ENCODE results near the gene POLE3. TPM values are rescaled to one million over a fixed set of nuclear protein-coding genes. Genes with fewer than 3 reads are reported as not detected.
A peak's percentile ranks its signal among the peaks of the same experiment; 100 is the strongest.

POLE3 gene
- polyA plus RNA-seq, 3 donors, result 36.1 to 113 (median 92.1) TPM

DNA sequence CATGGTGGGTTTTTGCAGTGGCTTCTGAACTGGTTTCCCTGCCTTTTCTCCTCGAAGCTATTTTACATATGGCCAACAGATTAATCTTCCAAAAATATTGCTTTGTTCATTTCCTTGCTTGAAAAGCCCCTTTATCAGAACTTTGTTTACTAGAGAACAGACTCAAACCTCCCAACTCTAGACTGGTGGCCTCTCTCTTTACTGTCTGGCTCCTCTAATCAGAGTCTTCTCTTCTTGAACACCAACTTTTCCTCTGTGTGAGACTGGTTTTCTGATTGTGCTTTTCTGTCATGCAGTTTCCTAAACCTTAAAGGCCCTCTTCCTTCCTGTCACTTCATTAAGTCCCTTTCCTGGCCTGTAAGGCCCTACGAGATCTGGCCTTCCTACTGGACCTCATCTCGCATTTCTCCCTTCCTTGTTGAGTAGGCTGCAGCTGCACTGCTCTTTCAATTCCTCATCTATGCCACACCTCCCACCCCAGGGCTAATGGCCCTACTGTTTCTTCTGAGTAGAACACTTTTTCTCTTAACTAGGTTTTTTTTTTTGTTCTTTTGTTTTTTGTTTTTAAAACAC lies 5.8 kb upstream of the POLE3 start:
- Histone ChIP-seq H3K4me3 (replicated peaks in 1 of 3; ENCODE audit: low read depth in 2 of 3, low read length in 3 of 3) (no peak overlapping the region), H3K4me1 (ENCODE audit: control insufficient read depth in 1 of 2, insufficient read depth in 2 of 2, low read length in 2 of 2) (peaks cover 24 to 26% of the 10 kb centered on the region in 2 donors), H3K27me3 (ENCODE audit: control insufficient read depth in 2 of 2, insufficient read depth in 2 of 2, low read length in 2 of 2) (no peaks in the 10 kb centered on the region), H4K20me1 (ENCODE audit: insufficient read depth, low read length) (no peaks in the 10 kb centered on the region), H3K4me2 (replicated peaks; ENCODE audit: extremely low read depth, low read length, poor library complexity, severe bottlenecking) (peak overlapping the region; percentile 34), H3K36me3 (replicated peaks in 1 of 2; ENCODE audit: control insufficient read depth in 1 of 2, insufficient read depth in 2 of 2, low read length in 2 of 2) (no peaks in the 10 kb centered on the region), H2AFZ (ENCODE audit: insufficient read depth, low read depth, low read length, poor library complexity, severe bottlenecking) (peak overlapping the region; percentile 78), H3K9me3 (replicated peaks in 1 of 2; ENCODE audit: control insufficient read depth in 1 of 2, insufficient read depth in 1 of 2, low read length in 2 of 2) (no peaks in the 10 kb centered on the region), H3K9ac (ENCODE audit: insufficient read depth, low read length, poor library complexity, severe bottlenecking) (no peak overlapping the region), H3K27ac (ENCODE audit: low read depth in 1 of 2, low read length in 2 of 2) (peak overlapping the region; percentile 22 to 82), H3K79me2 (ENCODE audit: insufficient read depth, low read length) (no peaks in the 10 kb centered on the region)
- Mint-ChIP-seq H3K9me3 (no peaks in the 10 kb centered on the region), H3K36me3 (no peaks in the 10 kb centered on the region), H3K4me1 (no peaks in the 10 kb centered on the region), H3K27me3 (ENCODE audit: low read depth in 3 of 3) (no peaks in the 10 kb centered on the region), H3K4me3 (no peak overlapping the region), H3K27ac (no peak overlapping the region)
- TF ChIP-seq, protein P1, sequence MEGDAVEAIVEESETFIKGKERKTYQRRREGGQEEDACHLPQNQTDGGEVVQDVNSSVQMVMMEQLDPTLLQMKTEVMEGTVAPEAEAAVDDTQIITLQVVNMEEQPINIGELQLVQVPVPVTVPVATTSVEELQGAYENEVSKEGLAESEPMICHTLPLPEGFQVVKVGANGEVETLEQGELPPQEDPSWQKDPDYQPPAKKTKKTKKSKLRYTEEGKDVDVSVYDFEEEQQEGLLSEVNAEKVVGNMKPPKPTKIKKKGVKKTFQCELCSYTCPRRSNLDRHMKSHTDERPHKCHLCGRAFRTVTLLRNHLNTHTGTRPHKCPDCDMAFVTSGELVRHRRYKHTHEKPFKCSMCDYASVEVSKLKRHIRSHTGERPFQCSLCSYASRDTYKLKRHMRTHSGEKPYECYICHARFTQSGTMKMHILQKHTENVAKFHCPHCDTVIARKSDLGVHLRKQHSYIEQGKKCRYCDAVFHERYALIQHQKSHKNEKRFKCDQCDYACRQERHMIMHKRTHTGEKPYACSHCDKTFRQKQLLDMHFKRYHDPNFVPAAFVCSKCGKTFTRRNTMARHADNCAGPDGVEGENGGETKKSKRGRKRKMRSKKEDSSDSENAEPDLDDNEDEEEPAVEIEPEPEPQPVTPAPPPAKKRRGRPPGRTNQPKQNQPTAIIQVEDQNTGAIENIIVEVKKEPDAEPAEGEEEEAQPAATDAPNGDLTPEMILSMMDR (IDR thresholded peaks at IDR 0.05), result no peak
- intact Hi-C loops (cut with micrococcal nuclease), result no loop called here
- DNase-seq, result peak; percentile 32 to 34 (median 32)
- 35% methylated on average over 2 of the region's 3 CpGs for WGBS (ENCODE audit: insufficient coverage)

- peak overlapping the region; percentile 99 to 100 (median 100) for H3K27ac Mint-ChIP-seq
- no peak for DNase-seq
- Histone ChIP-seq H3K9me3 (replicated peaks in 1 of 2; ENCODE audit: control insufficient read depth in 1 of 2, insufficient read depth in 1 of 2, low read length in 2 of 2) (no peaks in the 10 kb centered on the region), H2AFZ (ENCODE audit: insufficient read depth, low read depth, low read length, poor library complexity, severe bottlenecking) (peak overlapping the region; percentile 88), H3K36me3 (replicated peaks in 1 of 2; ENCODE audit: control insufficient read depth in 1 of 2, insufficient read depth in 2 of 2, low read length in 2 of 2) (peaks cover 15 to 18% of the 10 kb centered on the region in 2 donors), H3K4me1 (ENCODE audit: control insufficient read depth in 1 of 2, insufficient read depth in 2 of 2, low read length in 2 of 2) (peaks cover 25 to 27% of the 10 kb centered on the region in 2 donors), H3K9ac (ENCODE audit: insufficient read depth, low read length, poor library complexity, severe bottlenecking) (peak overlapping the region; percentile 84), H3K4me2 (replicated peaks; ENCODE audit: extremely low read depth, low read length, poor library complexity, severe bottlenecking) (peak overlapping the region; percentile 84), H3K27ac (ENCODE audit: low read depth in 1 of 2, low read length in 2 of 2) (peak overlapping the region; percentile 92 to 93), H4K20me1 (ENCODE audit: insufficient read depth, low read length) (no peaks in the 10 kb centered on the region), H3K4me3 (replicated peaks in 1 of 3; ENCODE audit: low read depth in 2 of 3, low read length in 3 of 3) (peak overlapping the region; percentile 77 to 93 (median 88)), H3K79me2 (ENCODE audit: insufficient read depth, low read length) (peaks cover 28% of the 10 kb centered on the region), H3K27me3 (ENCODE audit: control insufficient read depth in 2 of 2, insufficient read depth in 2 of 2, low read length in 2 of 2) (no peaks in the 10 kb centered on the region)
- peak overlapping the region; percentile 97 to 98 for H3K4me3 Mint-ChIP-seq
- intact Hi-C loops (cut with micrococcal nuclease), result loop anchor here (5.0 to 10.0 kb wide), 3 partner anchors 65 to 172 kb away; partner anchors contain the start of genes BSPRY (in 1 of the 2), CDC26 (in 1 of the 2), PRPF4 (in 1 of the 2) and WDR31 (in 1 of the 2)
- H3K9me3 Mint-ChIP-seq, result no peaks in the 10 kb centered on the region
- peaks cover 15 to 21% of the 10 kb centered on the region in 2 donors for H3K36me3 Mint-ChIP-seq
- H3K4me1 Mint-ChIP-seq, result peaks cover 25% of the 10 kb centered on the region
- no peaks in the 10 kb centered on the region for H3K27me3 Mint-ChIP-seq (ENCODE audit: low read depth in 3 of 3)
- WGBS (ENCODE audit: insufficient coverage), result 0% methylated on average over 20 of the region's 20 CpGs
- TF ChIP-seq, protein P1 (IDR thresholded peaks at IDR 0.05), result no peak
Observed at GRCh38 chr9:113409883-113410206, 630 bp downstream of the POLE3 start.
